ENCODE measurements around the gene OR2L13. TPM values are rescaled to one million over a fixed set of nuclear protein-coding genes. Genes with fewer than 3 reads are reported as not detected.

Gene OR2L13
- total and polyA plus RNA-seq, 2 of the 4 experiments (the other 2 are of a cell fraction): not detected

- CTCF ChIA-PET: no interaction called here
- no peaks in the 10 kb centered on the region for H3K79me1 ChIP-seq (ENCODE audit: low read depth in 1 of 2, low read length in 2 of 2)
- no peaks in the 10 kb centered on the region for H3K36me3 ChIP-seq (ENCODE audit: control insufficient read depth, insufficient read depth, low read length)
- no peak for ATAC-seq (ENCODE audit: low read depth)
- H3K4me2 ChIP-seq (ENCODE audit: low read depth, low read length): no peak within 1 kb of the TSS
- H3K9me3 ChIP-seq (ENCODE audit: control insufficient read depth, insufficient read depth, low read length): peaks cover 7% of the 10 kb centered on the region
- H2BK15ac ChIP-seq (ENCODE audit: low read depth, low read length): no peak within 1 kb of the TSS
- H4K5ac ChIP-seq (ENCODE audit: low read depth, low read length): no peak within 1 kb of the TSS
- POLR2A ChIA-PET (ENCODE audit: unreplicated experiment): no interaction called here
- no peaks in the 10 kb centered on the region for H3K9me1 ChIP-seq (ENCODE audit: insufficient read depth, low read length)
- H2AK9ac ChIP-seq (replicated peaks; ENCODE audit: low read depth, low read length, poor library complexity): no peak within 1 kb of the TSS
- no peak within 1 kb of the TSS for H2BK20ac ChIP-seq (ENCODE audit: low read depth, low read length)
- H4K8ac ChIP-seq (ENCODE audit: low read depth in 2 of 2, low read length in 2 of 2): no peak within 1 kb of the TSS
- WGBS, 2 experiments (ENCODE audit: extremely low coverage in 2 of 2, insufficient read length in 1 of 2): no CpG with 5 or more reads among the region's 2 CpGs
- no peak within 1 kb of the TSS for H2AK5ac ChIP-seq (ENCODE audit: low read depth, low read length)
- DNase-seq: no peak
- no peak within 1 kb of the TSS for H3K4me3 ChIP-seq (ENCODE audit: insufficient read depth, low read depth, low read length)
- in situ Hi-C loops (cut with MboI; ENCODE audit: low sequenced_read_pairs): no loop called here
- dilution Hi-C loops (cut with HindIII; ENCODE audit: low sequenced_read_pairs, unreplicated experiment): no loop called here
- no peak within 1 kb of the TSS for H2BK120ac ChIP-seq (ENCODE audit: low read depth, low read length)
- BruUV-seq (replicated peaks): no TSS peak
- no peak within 1 kb of the TSS for H3K9ac ChIP-seq (ENCODE audit: low read depth, low read length)
- H2AFZ ChIP-seq (replicated peaks; ENCODE audit: low read length, poor library complexity): no peak within 1 kb of the TSS
- no peaks in the 10 kb centered on the region for H3K4me1 ChIP-seq (ENCODE audit: control insufficient read depth, insufficient read depth, low read length)
- no peak within 1 kb of the TSS for H3K56ac ChIP-seq (ENCODE audit: extremely low read depth, insufficient read depth, low read length)
- no peak within 1 kb of the TSS for H3K23ac ChIP-seq (ENCODE audit: low read depth, low read length)
- H3K27me3 ChIP-seq (ENCODE audit: control insufficient read depth, insufficient read depth, low read length): no peaks in the 10 kb centered on the region
- H3K18ac ChIP-seq (ENCODE audit: low read depth, low read length): no peak within 1 kb of the TSS
- H2BK5ac ChIP-seq (ENCODE audit: low read depth, low read length, poor library complexity, severe bottlenecking): no peak within 1 kb of the TSS
- H3K27ac ChIP-seq (ENCODE audit: insufficient read depth, low read length): no peak within 1 kb of the TSS
- no peaks in the 10 kb centered on the region for H4K20me1 ChIP-seq (ENCODE audit: insufficient read depth, low read length)
- intact Hi-C loops (cut with micrococcal nuclease): no loop called here
- H3K14ac ChIP-seq (replicated peaks; ENCODE audit: low read depth, low read length): no peak within 1 kb of the TSS
- TF ChIP-seq POLR2A (IDR thresholded peaks at IDR 0.05; ENCODE audit: low read depth, low read length) (no peak), MAFK (IDR thresholded peaks at IDR 0.05; ENCODE audit: low read depth, low read length) (no peak), RFX5 (IDR thresholded peaks at IDR 0.05; ENCODE audit: low read depth, low read length) (no peak), MXI1 (IDR thresholded peaks at IDR 0.05; ENCODE audit: borderline replicate concordance, low read depth, low read length) (no peak), RAD21 (IDR thresholded peaks at IDR 0.05; ENCODE audit: low read length) (no peak), FOS (IDR thresholded peaks at IDR 0.05; ENCODE audit: low read depth, low read length) (no peak), SMC3 (IDR thresholded peaks at IDR 0.05; ENCODE audit: low read depth, low read length) (no peak), RCOR1 (IDR thresholded peaks at IDR 0.05; ENCODE audit: insufficient replicate concordance, low read length) (no peak), MAZ (IDR thresholded peaks at IDR 0.05; ENCODE audit: borderline replicate concordance, low read depth, low read length) (no peak), CEBPB (IDR thresholded peaks at IDR 0.05; ENCODE audit: low read depth, low read length) (no peak), BHLHE40 (IDR thresholded peaks at IDR 0.05; ENCODE audit: low read depth, low read length) (no peak), CHD1 (IDR thresholded peaks at IDR 0.05; ENCODE audit: low read depth, low read length) (no peak), NFE2L2 (IDR thresholded peaks at IDR 0.05; ENCODE audit: low read depth, low read length) (no peak)
- TF ChIP-seq, protein P1, sequence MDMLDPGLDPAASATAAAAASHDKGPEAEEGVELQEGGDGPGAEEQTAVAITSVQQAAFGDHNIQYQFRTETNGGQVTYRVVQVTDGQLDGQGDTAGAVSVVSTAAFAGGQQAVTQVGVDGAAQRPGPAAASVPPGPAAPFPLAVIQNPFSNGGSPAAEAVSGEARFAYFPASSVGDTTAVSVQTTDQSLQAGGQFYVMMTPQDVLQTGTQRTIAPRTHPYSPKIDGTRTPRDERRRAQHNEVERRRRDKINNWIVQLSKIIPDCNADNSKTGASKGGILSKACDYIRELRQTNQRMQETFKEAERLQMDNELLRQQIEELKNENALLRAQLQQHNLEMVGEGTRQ (IDR thresholded peaks at IDR 0.05; ENCODE audit: low read depth, low read length): no peak
- TF ChIP-seq, protein P2, sequence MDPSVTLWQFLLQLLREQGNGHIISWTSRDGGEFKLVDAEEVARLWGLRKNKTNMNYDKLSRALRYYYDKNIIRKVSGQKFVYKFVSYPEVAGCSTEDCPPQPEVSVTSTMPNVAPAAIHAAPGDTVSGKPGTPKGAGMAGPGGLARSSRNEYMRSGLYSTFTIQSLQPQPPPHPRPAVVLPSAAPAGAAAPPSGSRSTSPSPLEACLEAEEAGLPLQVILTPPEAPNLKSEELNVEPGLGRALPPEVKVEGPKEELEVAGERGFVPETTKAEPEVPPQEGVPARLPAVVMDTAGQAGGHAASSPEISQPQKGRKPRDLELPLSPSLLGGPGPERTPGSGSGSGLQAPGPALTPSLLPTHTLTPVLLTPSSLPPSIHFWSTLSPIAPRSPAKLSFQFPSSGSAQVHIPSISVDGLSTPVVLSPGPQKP (IDR thresholded peaks at IDR 0.05; ENCODE audit: borderline replicate concordance, low read depth, low read length): no peak
- H4K91ac ChIP-seq (ENCODE audit: insufficient read depth, low read depth, low read length): no peak within 1 kb of the TSS
- no peak within 1 kb of the TSS for H3K4ac ChIP-seq (ENCODE audit: low read depth, low read length)
Observed at GRCh38 chr1:248046536-248046935, 48.4 kb upstream of the OR2L13 start, which contains the start of gene OR2L3. Gene OR2L3, plus strand, starts transcription at chr1:248046836. Its CDS starts 13,846 bp downstream, at chr1:248060682.

All from IMR-90 (cell line).